ENCODE results near the gene LRP1. TPM values are rescaled to one million over a fixed set of nuclear protein-coding genes. Genes with fewer than 3 reads are reported as not detected.

The LRP1 gene
- total RNA-seq, 1 donor from 2014 or later, result 253 TPM

DNA sequence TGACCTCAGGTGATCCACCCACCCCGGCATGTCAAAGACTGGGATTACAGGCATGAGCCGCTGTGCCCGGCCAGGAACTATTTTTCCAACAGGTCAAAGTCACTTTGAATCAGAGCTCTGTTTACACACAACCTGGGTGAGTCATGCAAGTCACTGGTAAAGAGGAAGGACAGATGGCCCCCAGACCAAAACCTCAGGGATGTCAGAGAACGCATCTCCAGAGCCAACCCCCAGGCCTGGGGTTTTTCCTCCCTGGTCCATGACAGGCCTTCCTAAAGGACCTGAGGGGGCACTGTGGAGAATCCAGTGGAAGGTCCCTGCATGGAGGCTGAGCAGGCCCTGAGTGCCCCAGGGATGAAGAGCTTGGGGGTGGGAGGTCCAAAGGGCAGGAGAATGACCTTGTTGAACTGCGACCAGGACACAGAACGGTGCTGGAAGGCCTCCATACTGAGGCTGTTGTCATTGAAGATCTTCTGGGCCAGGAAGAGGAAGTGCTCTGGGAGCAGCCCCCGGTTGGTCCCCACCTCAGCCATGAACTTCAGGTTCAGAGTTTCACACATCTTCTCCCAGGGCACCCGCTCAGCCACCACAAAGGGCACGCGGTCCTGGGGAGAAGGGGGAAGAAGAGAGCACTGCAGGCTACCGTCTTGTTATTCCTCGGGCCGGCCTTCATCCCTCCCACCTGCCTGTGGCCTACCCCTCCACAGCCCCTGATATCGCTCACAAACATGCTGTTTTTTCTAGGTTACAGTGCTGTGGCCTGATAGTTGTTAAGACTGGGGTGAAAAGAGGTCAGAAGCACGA lies 26.2 kb upstream of the LRP1 start:
- no peaks in the 10 kb centered on the region for H3K4me1 Mint-ChIP-seq
- DNase-seq (ENCODE audit: low spot score in 2 of 2, unreplicated experiment in 2 of 2), result no peak
- no peak for TF ChIP-seq CTCF (IDR thresholded peaks at IDR 0.05; ENCODE audit: unreplicated experiment)
- H3K9me3 Mint-ChIP-seq, result no peaks in the 10 kb centered on the region
- H3K4me3 Mint-ChIP-seq, result no peak overlapping the region
- H3K36me3 Mint-ChIP-seq, result peaks cover 41% of the 10 kb centered on the region
- H3K27me3 Mint-ChIP-seq (ENCODE audit: low read depth), result no peaks in the 10 kb centered on the region
- H3K27ac Mint-ChIP-seq, result no peak overlapping the region

DNA sequence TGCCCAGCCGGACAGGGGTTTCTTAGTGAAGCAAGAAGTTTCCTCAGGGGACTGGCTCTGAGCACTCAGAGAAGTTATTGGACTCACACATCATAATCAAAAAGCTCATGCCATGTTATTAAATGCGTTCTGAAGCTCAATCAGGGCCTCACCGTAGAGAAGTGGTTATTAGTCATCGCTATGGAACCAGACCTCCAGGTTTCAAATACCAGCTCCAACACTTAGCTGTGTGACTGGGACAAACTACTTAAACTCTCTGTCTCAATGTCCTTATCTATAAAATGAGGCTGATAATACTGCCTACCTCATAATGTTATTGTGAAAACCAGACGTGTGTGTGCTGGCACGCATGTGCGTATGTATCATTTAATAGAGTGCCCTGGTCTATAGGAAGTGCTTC lies 24.4 kb upstream of the LRP1 start:
- no peak overlapping the region for H3K4me3 Mint-ChIP-seq
- H3K27me3 Mint-ChIP-seq (ENCODE audit: low read depth), result no peaks in the 10 kb centered on the region
- H3K27ac Mint-ChIP-seq, result no peak overlapping the region
- no peak for TF ChIP-seq CTCF (IDR thresholded peaks at IDR 0.05; ENCODE audit: unreplicated experiment)
- peaks cover 40% of the 10 kb centered on the region for H3K36me3 Mint-ChIP-seq
- H3K4me1 Mint-ChIP-seq, result peaks cover 12% of the 10 kb centered on the region
- DNase-seq (ENCODE audit: low spot score in 2 of 2, unreplicated experiment in 2 of 2), result no peak
- no peaks in the 10 kb centered on the region for H3K9me3 Mint-ChIP-seq

DNA sequence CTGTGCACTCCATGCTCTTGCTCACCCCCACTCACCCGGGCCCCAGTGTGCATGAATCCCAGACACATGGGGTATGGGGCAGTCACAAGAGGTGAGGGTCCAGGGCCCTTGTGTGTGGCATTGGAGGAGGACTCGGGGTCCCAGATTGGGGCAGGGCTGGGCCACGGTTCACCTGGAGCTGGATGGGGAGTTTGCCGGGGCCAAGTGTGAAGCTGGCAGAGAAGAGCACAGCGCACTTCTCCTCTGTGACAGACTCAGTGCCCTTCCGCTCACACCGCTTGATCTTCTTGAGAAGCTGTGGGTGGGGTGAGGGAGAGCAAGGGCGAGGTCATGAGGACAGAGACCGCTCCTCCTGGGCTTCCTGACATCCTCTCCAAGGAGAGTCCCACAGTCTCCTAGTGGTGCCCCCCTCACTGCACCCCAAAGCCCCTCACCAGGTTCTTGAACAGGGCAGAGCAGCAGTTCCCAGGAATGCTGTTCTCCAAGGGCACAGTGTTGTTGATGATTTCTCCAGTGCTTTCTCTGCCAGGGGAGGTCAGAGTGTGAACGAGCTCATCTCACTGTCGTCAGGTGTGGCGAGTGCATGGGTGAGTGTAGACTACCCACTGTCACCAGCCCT lies 23.9 kb upstream of the LRP1 start:
- Mint-ChIP-seq H3K4me1 (peaks cover 14% of the 10 kb centered on the region), H3K27ac (peak overlapping the region; percentile 66), H3K4me3 (no peak overlapping the region), H3K9me3 (no peaks in the 10 kb centered on the region), H3K27me3 (ENCODE audit: low read depth) (no peaks in the 10 kb centered on the region), H3K36me3 (peaks cover 35% of the 10 kb centered on the region)
- no peak for TF ChIP-seq CTCF (IDR thresholded peaks at IDR 0.05; ENCODE audit: unreplicated experiment)
- DNase-seq (ENCODE audit: low spot score in 2 of 2, unreplicated experiment in 2 of 2), result no peak

- H3K27me3 Mint-ChIP-seq (ENCODE audit: low read depth), result no peaks in the 10 kb centered on the region
- TF ChIP-seq CTCF (IDR thresholded peaks at IDR 0.05; ENCODE audit: unreplicated experiment), result no peak
- no peak for DNase-seq (ENCODE audit: low spot score in 2 of 2, unreplicated experiment in 2 of 2)
- H3K36me3 Mint-ChIP-seq, result peaks cover 30% of the 10 kb centered on the region
- peaks cover 21% of the 10 kb centered on the region for H3K4me1 Mint-ChIP-seq
- H3K9me3 Mint-ChIP-seq, result no peaks in the 10 kb centered on the region
- no peak overlapping the region for H3K4me3 Mint-ChIP-seq
- H3K27ac Mint-ChIP-seq, result no peak overlapping the region
Measured at GRCh38 chr12:57105011-57105753, 23.1 kb upstream of the LRP1 start.

DNA sequence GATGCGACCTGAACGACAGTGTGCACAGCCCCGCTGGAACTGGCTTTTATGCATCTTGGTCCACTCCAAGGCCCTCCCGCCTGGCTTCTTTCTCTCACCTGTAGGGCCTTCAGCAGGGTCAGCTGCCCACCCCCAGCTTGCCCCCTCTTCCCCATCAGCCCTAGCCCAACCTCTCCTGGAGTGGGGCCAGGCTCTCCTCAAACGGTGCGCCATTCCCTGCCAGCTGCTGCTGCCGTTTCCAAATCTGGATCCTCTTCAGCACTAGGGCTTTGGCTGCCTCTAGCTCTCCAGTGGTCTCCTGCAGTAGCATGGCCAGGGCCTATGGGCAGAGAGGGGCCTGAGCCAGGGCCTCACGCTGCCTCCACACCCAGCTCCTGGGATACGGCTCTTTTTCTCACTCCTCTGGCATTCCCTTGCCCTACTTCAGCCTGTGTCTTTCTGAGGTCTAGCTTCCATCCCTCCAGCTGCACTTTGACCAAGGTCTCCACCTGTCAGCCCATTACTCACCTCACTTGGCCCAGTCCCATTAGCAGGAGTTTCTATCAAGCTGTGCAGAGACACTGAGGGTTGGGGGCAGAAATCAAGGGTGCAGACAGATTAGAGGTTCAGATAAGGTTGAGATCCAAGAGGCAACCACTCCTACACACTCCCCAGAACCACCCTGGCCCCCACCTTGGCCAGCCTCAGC lies 22.1 kb upstream of the LRP1 start:
- Mint-ChIP-seq H3K4me3 (no peak overlapping the region), H3K36me3 (peaks cover 30% of the 10 kb centered on the region), H3K4me1 (peaks cover 24% of the 10 kb centered on the region), H3K9me3 (no peaks in the 10 kb centered on the region), H3K27ac (no peak overlapping the region), H3K27me3 (ENCODE audit: low read depth) (no peaks in the 10 kb centered on the region)
- no peak for TF ChIP-seq CTCF (IDR thresholded peaks at IDR 0.05; ENCODE audit: unreplicated experiment)
- DNase-seq (ENCODE audit: low spot score in 2 of 2, unreplicated experiment in 2 of 2), result no peak
